ENCODE results near the gene PARVB.
A peak's percentile ranks its signal among the peaks of the same experiment; 100 is the strongest.

The PARVB gene

DNA sequence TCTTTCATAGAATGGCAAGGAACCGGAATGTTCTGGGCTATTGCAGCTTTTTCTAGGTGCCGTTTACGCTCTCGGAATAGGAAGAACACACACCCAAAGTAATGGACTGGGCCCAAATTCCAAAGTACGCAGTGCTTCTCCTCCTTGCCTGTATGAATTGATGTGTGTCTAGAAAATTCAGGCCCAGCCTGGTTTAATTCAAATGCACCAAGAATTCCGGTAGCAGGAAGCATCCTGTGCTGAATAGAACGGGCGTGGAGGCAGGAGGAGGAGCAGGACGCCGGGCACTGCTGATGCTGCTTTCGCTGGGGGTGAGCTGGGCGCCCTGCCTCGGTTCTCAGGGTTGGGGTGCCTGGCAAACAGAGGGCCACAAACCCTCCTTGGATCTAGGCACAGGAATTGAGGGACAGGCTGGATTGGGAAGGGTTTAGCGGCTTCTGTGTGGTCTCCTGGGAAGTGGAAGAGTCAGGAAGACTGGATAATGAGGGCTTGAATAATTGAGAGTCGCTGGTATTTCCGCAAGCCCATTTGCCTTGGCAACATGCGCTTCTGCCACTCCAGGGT is 2.0 kb downstream of the PARVB start:
- DNase-seq (ENCODE audit: low read depth), result peak; percentile 23
- TF ChIP-seq, protein P1, sequence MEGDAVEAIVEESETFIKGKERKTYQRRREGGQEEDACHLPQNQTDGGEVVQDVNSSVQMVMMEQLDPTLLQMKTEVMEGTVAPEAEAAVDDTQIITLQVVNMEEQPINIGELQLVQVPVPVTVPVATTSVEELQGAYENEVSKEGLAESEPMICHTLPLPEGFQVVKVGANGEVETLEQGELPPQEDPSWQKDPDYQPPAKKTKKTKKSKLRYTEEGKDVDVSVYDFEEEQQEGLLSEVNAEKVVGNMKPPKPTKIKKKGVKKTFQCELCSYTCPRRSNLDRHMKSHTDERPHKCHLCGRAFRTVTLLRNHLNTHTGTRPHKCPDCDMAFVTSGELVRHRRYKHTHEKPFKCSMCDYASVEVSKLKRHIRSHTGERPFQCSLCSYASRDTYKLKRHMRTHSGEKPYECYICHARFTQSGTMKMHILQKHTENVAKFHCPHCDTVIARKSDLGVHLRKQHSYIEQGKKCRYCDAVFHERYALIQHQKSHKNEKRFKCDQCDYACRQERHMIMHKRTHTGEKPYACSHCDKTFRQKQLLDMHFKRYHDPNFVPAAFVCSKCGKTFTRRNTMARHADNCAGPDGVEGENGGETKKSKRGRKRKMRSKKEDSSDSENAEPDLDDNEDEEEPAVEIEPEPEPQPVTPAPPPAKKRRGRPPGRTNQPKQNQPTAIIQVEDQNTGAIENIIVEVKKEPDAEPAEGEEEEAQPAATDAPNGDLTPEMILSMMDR (conservative IDR thresholded peaks at IDR 0.05; ENCODE audit: low read length), result no peak
- peak overlapping the region; percentile 49 for H3K4me3 ChIP-seq (ENCODE audit: low read length)

DNA sequence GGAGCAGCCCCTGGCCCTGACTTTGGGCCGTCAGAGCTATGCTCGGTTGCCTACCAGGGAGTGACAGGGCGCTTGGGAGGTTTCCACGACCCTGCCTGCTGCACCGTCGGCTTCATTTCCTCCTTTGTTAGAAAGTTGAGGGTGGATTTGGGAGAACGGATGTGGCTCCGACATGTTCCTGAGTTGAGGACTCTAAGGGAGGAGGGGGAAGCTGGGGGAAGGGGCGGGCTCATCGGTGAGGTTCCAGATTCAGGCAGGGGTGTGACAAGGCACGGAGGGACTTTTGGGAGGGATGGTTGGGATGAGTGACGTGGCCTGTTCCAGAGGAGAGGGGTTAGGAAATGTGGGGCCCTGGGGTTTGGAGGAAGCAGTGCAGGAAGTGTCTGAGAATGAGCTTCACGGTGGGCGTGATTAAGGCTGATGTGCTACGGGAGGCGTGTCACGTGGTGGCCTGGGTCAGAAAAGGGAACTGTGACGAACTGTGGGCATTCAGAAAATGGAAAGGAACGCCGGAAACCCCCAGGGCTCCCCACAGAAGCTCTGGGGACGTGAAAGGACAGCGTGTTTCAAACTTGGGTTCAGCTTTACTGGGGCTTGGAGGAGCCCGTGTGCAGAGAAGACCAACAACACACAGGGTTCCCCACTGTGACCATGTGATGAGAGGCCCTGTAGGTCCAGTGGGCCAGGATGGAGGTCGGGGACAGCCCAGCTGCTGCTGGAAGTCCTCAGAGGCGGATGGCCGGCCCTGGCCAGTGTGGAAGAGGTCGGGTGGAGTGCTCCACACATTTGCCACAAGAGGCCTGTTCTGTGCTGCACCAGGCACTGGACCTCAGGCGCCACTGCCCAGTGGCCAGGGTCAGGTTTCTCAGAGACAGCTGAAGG is 2.8 kb downstream of the PARVB start:
- TF ChIP-seq, protein P1 (conservative IDR thresholded peaks at IDR 0.05; ENCODE audit: low read length), result no peak
- H3K4me3 ChIP-seq (ENCODE audit: low read length), result peak overlapping the region; percentile 49
- peak; percentile 61 for DNase-seq (ENCODE audit: low read depth)

DNA sequence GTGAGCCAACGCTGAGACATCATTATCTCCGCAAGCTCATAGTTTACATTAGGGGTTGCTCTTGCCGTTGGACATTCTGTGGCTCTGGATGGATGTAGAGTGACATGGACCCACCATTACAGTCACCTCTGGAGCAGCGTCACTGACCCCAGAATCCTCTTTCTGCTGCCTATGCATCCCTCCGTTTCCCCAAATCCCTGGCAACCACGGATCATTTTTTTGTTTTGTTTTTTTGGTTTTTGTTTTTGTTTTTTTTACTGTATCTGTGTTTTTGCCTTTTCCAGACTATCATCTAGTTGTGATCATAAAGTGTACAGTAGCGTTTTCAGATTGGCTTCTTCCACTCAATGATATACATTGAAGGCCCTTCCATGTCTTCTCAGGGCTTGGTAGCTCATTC is 4.0 kb downstream of the PARVB start:
- no peak for DNase-seq (ENCODE audit: low read depth)
- H3K4me3 ChIP-seq (ENCODE audit: low read length), result no peak overlapping the region
- TF ChIP-seq, protein P1 (conservative IDR thresholded peaks at IDR 0.05; ENCODE audit: low read length), result no peak

DNA sequence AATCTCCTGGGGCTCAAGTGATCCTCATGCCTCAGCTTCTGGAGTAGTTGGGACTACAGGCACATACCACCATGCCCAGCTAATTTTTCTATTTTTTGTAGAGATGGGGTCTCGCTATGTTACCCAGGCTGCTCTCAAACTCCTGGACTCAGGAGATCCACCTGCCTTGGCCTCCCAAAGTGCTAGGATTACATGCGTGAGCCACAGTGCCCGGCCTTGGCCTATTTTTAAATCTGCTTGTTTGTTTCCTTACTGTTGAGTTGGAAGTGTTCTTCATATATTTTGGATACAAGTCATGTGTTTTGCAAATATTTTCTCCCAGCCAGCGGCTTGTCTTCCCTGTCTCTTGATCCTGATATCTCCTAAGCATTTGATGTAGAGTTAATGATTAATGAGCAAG is 5.0 kb downstream of the PARVB start:
- TF ChIP-seq, protein P1 (conservative IDR thresholded peaks at IDR 0.05; ENCODE audit: low read length), result no peak
- H3K4me3 ChIP-seq (ENCODE audit: low read length), result no peak overlapping the region
- DNase-seq (ENCODE audit: low read depth), result no peak

DNA sequence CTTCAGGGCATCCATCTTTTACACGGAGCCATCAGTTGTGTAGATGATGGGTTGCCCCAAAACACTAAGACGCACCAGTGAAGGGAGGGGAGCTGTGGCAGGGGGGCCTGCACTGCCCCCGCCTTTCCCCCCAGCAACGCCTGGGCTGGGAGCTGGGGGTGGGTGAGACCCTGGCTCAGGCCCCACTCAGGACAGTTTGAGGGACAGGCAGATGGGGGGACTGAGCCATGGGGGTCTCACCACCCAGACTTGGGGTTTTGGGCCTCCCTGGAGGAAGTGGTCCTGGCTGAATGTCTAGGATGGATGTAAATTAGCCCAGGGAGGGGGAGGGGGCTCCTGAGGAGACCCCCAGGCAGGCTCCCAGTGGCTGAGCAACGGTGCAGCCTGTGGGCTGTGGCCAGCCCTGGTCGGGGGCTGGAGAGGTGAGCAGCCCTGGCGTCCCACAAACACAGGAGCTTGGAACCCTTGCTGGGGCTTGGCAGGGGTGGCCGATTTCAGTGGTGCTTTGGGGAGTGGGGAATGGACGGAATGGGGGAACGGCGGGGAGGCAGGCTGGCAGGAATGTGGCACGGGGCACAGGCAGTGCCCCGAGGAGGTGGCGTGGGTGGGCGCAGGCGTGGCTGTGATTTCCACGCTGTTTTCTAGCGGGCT is 6.1 kb downstream of the PARVB start:
- TF ChIP-seq, protein P1 (conservative IDR thresholded peaks at IDR 0.05; ENCODE audit: low read length), result no peak
- H3K4me3 ChIP-seq (ENCODE audit: low read length), result no peak overlapping the region
- DNase-seq (ENCODE audit: low read depth), result no peak

DNA sequence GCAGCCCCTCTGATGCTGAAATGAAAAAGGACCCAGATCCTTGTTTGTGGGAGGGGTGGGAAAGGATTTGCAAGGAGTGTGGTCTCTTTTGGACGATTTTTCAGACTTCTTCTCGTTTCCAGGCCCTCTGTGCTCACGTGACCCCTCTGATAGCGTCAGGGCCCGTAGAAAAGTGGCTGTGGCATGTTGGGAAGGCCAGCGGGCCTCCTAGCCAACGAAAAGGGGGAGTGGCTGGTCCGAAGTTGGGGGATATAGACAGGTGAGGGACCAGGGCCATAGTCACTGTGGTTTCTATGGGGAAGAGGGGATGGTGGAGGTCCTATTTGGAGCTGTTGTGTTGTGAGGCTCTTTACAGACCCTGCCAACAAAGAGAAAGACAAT is 6.6 kb downstream of the PARVB start:
- TF ChIP-seq, protein P1 (conservative IDR thresholded peaks at IDR 0.05; ENCODE audit: low read length), result no peak
- H3K4me3 ChIP-seq (ENCODE audit: low read length), result no peak overlapping the region
- no peak for DNase-seq (ENCODE audit: low read depth)
